ENCODE results near the gene YBEY.

Gene YBEY

GRCh38 chr21:46265736-46266525 lies 20.2 kb upstream of the YBEY start:
- DNase-seq: no peak

DNA sequence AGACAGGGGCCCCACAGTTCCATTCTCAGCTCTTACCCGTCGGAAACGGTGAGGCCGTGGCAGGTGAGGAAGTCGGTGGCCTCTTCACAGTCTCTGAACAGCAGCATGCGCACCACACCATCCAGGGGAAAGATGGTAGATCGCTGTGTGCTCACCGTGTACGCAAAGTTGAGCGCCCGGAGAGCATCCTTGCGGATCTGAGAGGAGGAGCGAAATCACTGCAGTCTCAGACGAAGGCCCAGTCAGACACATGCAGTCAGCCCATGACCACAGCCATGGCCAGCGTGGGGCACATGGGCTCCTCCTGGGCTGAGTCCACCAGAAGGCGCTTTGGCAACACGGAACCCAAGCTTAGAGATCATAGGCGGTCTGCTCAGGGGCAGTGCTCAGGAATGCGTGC lies 19.2 kb upstream of the YBEY start:
- no peak for DNase-seq

DNA sequence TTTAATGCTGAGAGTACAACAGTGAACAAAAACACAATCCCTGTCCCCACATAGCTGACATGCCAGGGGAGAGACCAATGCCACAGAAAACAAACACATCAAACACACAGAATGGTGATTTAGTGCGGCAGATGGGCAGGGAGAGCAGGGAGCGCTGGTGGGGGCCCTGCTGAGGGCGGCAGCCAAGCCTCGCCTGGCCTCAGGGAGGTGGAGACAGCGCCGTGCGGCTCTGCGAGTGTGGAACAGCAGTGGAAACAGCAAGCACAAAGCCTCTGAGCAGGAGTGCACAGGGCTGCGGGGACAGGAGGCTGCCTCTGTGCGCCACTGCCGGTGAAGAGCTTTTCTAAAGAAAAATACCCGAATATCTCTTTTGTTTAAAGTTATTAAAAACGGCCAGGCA lies 17.8 kb upstream of the YBEY start:
- DNase-seq: no peak

GRCh38 chr21:46269466-46269865 lies 16.7 kb upstream of the YBEY start:
- no peak for DNase-seq

DNA sequence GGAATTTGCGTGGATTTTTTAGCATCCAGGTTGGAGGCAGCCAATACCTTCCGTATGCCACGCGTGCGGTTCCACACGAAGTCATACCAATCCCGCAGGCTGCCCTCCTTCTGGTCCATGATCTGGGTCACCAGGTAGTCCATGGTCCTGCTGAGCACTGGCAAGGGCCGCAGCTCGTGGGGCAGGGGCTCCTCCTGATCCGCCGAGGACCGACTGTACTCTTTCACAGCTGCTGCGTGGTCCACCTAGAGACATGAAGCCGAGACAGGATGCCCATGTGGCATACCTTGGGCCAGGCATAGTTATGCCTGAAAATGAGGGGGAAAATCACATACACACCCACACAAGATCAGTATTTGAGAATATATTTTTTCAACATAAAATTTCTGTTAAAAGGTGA lies 12.8 kb upstream of the YBEY start:
- no peak for DNase-seq

GRCh38 chr21:46274797-46275390 lies 11.2 kb upstream of the YBEY start:
- DNase-seq: no peak

GRCh38 chr21:46284077-46284644 lies 2.0 kb upstream of the YBEY start:
- DNase-seq: no peak

DNA sequence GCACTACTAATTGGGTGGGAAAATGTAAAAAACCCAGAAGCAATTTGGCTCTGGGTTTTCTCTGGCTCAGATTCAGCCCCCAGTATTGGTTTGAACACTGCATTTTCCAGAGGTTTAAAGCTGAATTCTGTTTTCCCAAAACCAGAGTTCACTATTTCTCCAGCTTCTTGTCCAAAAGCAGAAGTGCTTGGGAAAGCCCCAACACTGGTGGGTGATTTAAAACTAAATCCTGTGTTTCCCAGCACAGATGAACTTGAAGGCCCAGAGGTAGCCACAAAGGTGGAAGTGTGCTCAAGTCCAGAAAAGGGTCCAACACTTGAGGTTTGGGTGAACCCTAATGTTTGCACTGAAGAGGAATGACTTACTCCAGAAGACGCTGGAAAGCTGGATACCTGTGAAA lies 1.4 kb upstream of the YBEY start:
- DNase-seq: no peak

DNA sequence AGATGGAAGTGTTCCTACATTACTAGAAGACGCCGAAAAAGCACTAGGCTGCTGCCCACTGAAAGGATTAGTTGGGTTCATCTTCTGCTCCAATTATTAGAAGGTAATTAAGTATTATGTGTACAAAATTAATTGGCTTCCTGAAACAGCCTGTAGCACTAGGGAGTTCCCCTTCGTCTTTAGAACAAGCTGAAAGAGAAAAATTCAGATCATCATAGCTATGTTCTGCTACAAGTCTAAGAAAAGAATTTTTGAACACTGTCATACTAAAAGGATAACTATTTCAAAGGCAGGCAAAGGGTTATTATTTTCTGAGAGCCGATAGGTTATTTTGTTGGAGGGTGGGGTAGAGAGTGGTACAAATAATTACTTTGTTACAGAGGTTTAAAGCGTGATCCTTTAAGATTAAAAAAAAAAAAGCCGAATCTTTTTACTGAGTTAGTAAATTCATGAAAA lies 908 bp upstream of the YBEY start, which contains the start of gene MCM3AP:
Gene MCM3AP (minus strand): TSS at position 406 of the 456 bp plus-strand sequence. CDS start 325 bp downstream, at position 81.
- DNase-seq: no peak

- DNase-seq: no peak
Measured at GRCh38 chr21:46286648-46287002, 483 bp downstream of the YBEY start.

- DNase-seq: no peak
Measured at GRCh38 chr21:46287541-46287940, 1.4 kb downstream of the YBEY start.

DNA sequence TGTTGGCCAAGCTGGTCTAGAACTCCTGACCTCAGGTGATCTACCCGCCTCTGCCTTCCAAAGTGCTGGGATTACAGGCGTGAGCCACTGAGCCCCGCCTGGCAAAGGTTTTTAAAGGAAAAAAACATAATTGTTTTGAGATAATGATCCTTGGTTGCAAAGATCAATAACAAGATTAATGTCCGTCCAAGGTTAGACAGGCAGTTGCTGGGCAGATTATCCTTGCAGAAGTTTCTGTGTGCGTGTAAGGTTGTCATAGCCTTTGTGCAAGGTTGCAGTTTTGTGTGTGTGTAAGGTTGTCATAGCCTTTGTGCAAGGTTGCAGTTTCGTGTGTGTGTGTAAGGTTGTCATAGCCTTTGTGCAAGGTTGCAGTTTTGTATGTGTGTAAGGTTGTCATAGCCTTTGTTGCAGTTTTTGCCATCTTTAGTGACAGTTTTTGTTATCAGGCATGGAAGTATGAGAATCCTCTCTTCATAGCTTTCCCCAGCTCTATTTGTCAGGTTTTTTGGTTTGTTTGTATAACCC lies 3.6 kb downstream of the YBEY start:
- DNase-seq: no peak

DNA sequence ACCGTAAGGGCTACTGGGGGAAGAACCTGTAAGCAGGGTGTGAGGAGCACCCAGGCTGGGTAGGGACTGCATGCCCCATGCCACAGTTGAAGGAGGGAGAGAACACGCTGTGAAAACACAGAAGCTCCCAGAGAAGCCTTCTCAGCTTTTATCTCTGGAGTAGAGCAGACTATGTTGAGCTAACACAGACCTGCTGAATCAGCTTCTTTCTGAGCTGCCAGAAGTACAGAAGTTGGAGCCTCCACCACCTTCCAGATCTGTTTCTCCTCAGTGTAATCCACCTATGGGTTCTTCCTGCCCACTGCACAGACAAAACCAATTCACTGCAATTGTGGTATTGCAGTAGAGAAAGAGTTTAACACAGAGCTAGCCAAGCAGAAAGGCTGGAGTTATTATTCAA lies 5.4 kb downstream of the YBEY start:
- DNase-seq: no peak

DNA sequence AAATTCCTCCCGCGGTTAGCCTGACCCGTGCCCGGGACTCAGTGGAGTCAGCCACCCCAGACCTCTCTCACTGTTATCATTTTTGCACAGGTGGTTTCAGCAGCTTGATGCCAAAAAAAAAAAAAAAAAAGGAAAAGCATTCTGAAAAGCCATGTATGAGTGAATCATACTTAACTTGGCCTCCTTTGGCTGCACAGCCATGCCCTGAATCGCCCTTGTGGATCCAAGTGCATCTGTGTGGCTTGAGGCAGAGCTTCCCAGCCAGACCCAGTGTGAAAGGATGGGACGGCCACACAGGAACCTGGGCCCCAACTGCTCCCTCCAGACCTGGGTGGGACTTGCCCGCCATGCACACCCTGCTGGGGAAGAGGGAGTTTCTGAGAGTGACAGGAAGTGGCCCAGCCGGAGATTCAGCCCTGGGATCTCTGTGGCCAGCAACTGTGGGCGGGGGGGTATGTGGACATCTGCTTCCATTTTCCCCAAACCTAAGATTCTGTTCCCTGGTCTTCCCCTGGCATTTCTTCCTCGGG lies 8.6 kb downstream of the YBEY start:
- peak; percentile 56 for DNase-seq

DNA sequence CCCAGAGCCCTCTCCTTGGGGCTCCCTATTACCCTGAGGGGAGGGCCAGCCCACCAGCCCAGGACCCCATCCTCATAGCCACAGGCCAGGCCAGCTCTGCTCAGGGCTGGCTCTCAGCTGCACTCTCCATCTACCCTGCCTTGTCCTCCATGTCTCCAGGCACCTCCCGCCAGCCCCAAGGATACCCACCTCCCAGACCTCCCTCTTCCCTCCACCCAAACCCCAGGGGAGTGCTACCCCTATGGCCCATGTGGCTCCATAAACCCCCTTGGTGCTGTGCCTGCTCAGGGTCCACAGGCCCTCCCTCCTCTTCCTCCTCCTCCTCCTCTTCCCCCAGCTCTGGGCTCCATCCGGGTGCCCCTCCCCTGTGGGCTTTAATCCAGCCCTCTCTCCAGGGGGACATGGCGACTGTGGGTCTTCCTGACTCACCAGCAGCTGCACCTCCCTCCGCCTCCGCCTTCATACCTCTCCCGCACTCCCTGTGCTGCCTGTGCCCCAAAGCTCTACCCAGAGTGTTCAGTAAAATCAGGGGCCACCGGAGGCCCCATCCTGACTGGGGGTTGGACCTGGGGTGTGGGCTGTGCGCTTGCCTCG lies 9.1 kb downstream of the YBEY start:
- peak; percentile 56 for DNase-seq

GRCh38 chr21:46295996-46296752 lies 10.0 kb downstream of the YBEY start:
- DNase-seq: peak; percentile 60

GRCh38 chr21:46297338-46298271 lies 11.5 kb downstream of the YBEY start:
- no peak for DNase-seq

- no peak for DNase-seq
Measured at GRCh38 chr21:46299167-46299566, 13.0 kb downstream of the YBEY start.

DNA sequence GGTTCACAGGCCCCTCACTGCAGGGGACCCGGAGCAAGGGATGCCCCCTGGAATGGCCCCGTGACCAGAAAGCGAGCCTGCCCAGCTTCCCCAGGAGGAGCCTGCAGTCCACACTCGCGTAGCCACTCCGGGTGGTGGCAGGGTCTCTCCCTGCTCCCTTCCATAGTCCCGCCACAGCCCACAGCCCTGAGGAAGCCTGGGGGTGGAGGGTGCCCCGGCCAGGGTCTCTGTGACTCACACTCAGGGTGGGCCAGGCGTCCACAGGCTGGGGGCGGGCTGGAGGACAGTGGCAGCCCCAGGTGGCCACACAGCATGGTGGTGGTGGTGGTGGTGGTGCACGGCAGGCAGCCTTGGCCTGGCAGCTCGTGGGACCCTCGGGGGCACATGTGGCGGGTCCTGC lies 15.6 kb downstream of the YBEY start:
- no peak for DNase-seq

GRCh38 chr21:46304437-46304836 lies 18.3 kb downstream of the YBEY start:
- no peak for DNase-seq

- no peak for DNase-seq
Measured at GRCh38 chr21:46304955-46305354, 18.8 kb downstream of the YBEY start.

Measured in EL (cell line).